NCI-H69 (cell line): ENCODE results near the gene MEN1.

Experiments
- DNase-seq: peaks from one replicate; lab custom pipeline; 2025; lab: John Stamatoyannopoulos, UW

The MEN1 gene

GRCh38 chr11:64801561-64802369 lies 8.6 kb downstream of the MEN1 start:
- no peak for DNase-seq

- DNase-seq = no peak
Observed at GRCh38 chr11:64801158-64801464, 9.2 kb downstream of the MEN1 start.

GRCh38 chr11:64800303-64801157 lies 9.8 kb downstream of the MEN1 start:
- no peak for DNase-seq

GRCh38 chr11:64799623-64800302 lies 10.6 kb downstream of the MEN1 start:
- peak; percentile 71 for DNase-seq

- DNase-seq = no peak
Observed at GRCh38 chr11:64799256-64799622, 11.1 kb downstream of the MEN1 start.

- DNase-seq = no peak
Observed at GRCh38 chr11:64796757-64797541, 13.4 kb downstream of the MEN1 start.

- no peak for DNase-seq
Observed at GRCh38 chr11:64796047-64796756, 14.1 kb downstream of the MEN1 start.

GRCh38 chr11:64794526-64794925 lies 15.8 kb downstream of the MEN1 start:
- DNase-seq = no peak

- DNase-seq = no peak
Observed at GRCh38 chr11:64793271-64794160, 16.8 kb downstream of the MEN1 start.

GRCh38 chr11:64792482-64792881 lies 17.9 kb downstream of the MEN1 start:
- no peak for DNase-seq

- DNase-seq = no peak
Observed at GRCh38 chr11:64791781-64792291, 18.5 kb downstream of the MEN1 start.

- no peak for DNase-seq
Observed at GRCh38 chr11:64790205-64791095, 19.9 kb downstream of the MEN1 start.

- no peak for DNase-seq
Observed at GRCh38 chr11:64789331-64790204, 20.8 kb downstream of the MEN1 start.

- DNase-seq = no peak
Observed at GRCh38 chr11:64788321-64789215, 21.8 kb downstream of the MEN1 start.

GRCh38 chr11:64787526-64788320 lies 22.6 kb downstream of the MEN1 start:
- peak; percentile 51 for DNase-seq

- no peak for DNase-seq
Observed at GRCh38 chr11:64786308-64786707, 24.0 kb downstream of the MEN1 start.
